G401 (cell line): ENCODE data around the gene ATP6V1B1. TPM values are rescaled to one million over a fixed set of nuclear protein-coding genes. Genes with fewer than 3 reads are reported as not detected.
"Not testable (repeated sequence)": the region's sequence is repeated elsewhere in the genome, so short reads cannot be mapped to it uniquely, and the experiment has no call there.

Experiments
- DNase-seq: peaks from one replicate; pipeline ENCODE4 v3.0.0-alpha.2; 2015; ENCODE audit warnings: low spot score
- in situ Hi-C: cut with HindIII; loops from 2 replicates; pipeline ENCODE4 v1.10.0; 2016; ENCODE audit warnings: low sequenced_read_pairs, mixed read lengths
- total RNA-seq: library from RNA; depleted of rRNA; stranded (reverse); fragments of >200 nt; shearing (Covaris generic); gene quantifications from 2 replicates; pipeline ENCODE4 v1.2.3, GENCODE V29; 2014

The ATP6V1B1 gene
- total RNA-seq, 1 experiment from 2014 or later, result 1.1 TPM

GRCh38 chr2:70998885-70999284 lies 63.2 kb downstream of the ATP6V1B1 start:
- in situ Hi-C loops, DNase-seq: not testable (repeated sequence)

GRCh38 chr2:70999362-70999761 lies 63.7 kb downstream of the ATP6V1B1 start:
- in situ Hi-C loops, result no loop called here
- DNase-seq, result no peak

- in situ Hi-C loops, result not testable (repeated sequence)
These were observed 64.2 kb downstream of the ATP6V1B1 start for GRCh38 chr2:70999931-71000330.

GRCh38 chr2:71000780-71001591 lies 65.3 kb downstream of the ATP6V1B1 start:
- peak; percentile 73 for DNase-seq
- in situ Hi-C loops, result no loop called here

More at GRCh38 chr2:70999931-71000330, 64.2 kb downstream of the ATP6V1B1 start:
- not testable (repeated sequence) for DNase-seq

- DNase-seq, result no peak
- in situ Hi-C loops, result no loop called here
These were observed 65.9 kb downstream of the ATP6V1B1 start for GRCh38 chr2:71001592-71001927.

GRCh38 chr2:71001981-71002570 lies 66.4 kb downstream of the ATP6V1B1 start:
- in situ Hi-C loops, result no loop called here
- no peak for DNase-seq

GRCh38 chr2:71003396-71003795 lies 67.7 kb downstream of the ATP6V1B1 start:
- no peak for DNase-seq
- in situ Hi-C loops, result no loop called here

GRCh38 chr2:71003966-71004755 lies 68.5 kb downstream of the ATP6V1B1 start:
- no peak for DNase-seq
- in situ Hi-C loops, result no loop called here

GRCh38 chr2:71004857-71005256 lies 69.2 kb downstream of the ATP6V1B1 start:
- DNase-seq, result no peak

GRCh38 chr2:71005271-71006202 lies 69.8 kb downstream of the ATP6V1B1 start:
- no peak for DNase-seq
- in situ Hi-C loops, result no loop called here

More at GRCh38 chr2:71004857-71005256, 69.2 kb downstream of the ATP6V1B1 start:
- in situ Hi-C loops, result no loop called here

GRCh38 chr2:71006323-71006722 lies 70.6 kb downstream of the ATP6V1B1 start:
- in situ Hi-C loops, result no loop called here
- no peak for DNase-seq

GRCh38 chr2:71006955-71007799 lies 71.5 kb downstream of the ATP6V1B1 start:
- in situ Hi-C loops, result no loop called here
- DNase-seq, result no peak

- in situ Hi-C loops, result no loop called here
- no peak for DNase-seq
These were observed 72.6 kb downstream of the ATP6V1B1 start for GRCh38 chr2:71008342-71008741.

- in situ Hi-C loops, DNase-seq: not testable (repeated sequence)
These were observed 76.1 kb downstream of the ATP6V1B1 start for GRCh38 chr2:71011786-71012185.
